OCI-LY7 (cell line): ENCODE results near the gene MGAT5B.

Experiments used
- CTCF ChIP-seq: fragments of 200-600 bp; sonication (generic); conservative IDR thresholded peaks from 2 replicates; pipeline ENCODE4 v1.5.1; 2014; ENCODE audit warnings: mild to moderate bottlenecking, antibody characterized with exemption, low read length, moderate library complexity, mixed read lengths
- EZH2phosphoT487 ChIP-seq: fragments of 200-600 bp; sonication (generic); IDR thresholded peaks from 2 replicates; pipeline ENCODE4 v1.6.1; 2018; ENCODE audit warnings: low read depth, borderline replicate concordance, mild to moderate bottlenecking, mixed run types, antibody characterized with exemption, low read length, moderate library complexity, mixed read lengths

GRCh38 chr17:76938009-76938408 is 69.8 kb downstream of the MGAT5B start:
- TF ChIP-seq EZH2phosphoT487 (no peak), CTCF (no peak)
